ENCODE results near the gene ELMO1.

- no peak for TF ChIP-seq POLR2A (IDR thresholded peaks at IDR 0.05; ENCODE audit: low read length)
- no peak for TF ChIP-seq GATA1 (IDR thresholded peaks at IDR 0.05; ENCODE audit: low read depth, low read length)
Measured at GRCh38 chr7:37368540-37368939, 80.1 kb downstream of the ELMO1 start.
